GM12864 (cell line): ENCODE data around the gene PLEKHA7.
"Not testable (repeated sequence)": the region's sequence is repeated elsewhere in the genome, so short reads cannot be mapped to it uniquely, and the experiment has no call there.

Experiments used
- DNase-seq: peaks from one replicate; pipeline ENCODE4 v3.0.0-alpha.2; 2011; ENCODE audit warnings: low read depth
- H3K4me3 ChIP-seq: 2 replicates; pipeline ENCODE4 v1.5.1; 2011; ENCODE audit warnings: mild to moderate bottlenecking, low read depth, low read length, control low read depth
- TF ChIP-seq, protein P1 (sequence below): IDR thresholded peaks from 2 replicates; pipeline ENCODE4 v1.5.1; 2011; ENCODE audit warnings: low read depth, mild to moderate bottlenecking, moderate library complexity, low read length, control low read depth, inconsistent platforms; ENCODE audit errors: missing control alignments

Gene PLEKHA7

GRCh38 chr11:17004486-17005148, 9.6 kb downstream of the PLEKHA7 start:
- TF ChIP-seq, protein P1, sequence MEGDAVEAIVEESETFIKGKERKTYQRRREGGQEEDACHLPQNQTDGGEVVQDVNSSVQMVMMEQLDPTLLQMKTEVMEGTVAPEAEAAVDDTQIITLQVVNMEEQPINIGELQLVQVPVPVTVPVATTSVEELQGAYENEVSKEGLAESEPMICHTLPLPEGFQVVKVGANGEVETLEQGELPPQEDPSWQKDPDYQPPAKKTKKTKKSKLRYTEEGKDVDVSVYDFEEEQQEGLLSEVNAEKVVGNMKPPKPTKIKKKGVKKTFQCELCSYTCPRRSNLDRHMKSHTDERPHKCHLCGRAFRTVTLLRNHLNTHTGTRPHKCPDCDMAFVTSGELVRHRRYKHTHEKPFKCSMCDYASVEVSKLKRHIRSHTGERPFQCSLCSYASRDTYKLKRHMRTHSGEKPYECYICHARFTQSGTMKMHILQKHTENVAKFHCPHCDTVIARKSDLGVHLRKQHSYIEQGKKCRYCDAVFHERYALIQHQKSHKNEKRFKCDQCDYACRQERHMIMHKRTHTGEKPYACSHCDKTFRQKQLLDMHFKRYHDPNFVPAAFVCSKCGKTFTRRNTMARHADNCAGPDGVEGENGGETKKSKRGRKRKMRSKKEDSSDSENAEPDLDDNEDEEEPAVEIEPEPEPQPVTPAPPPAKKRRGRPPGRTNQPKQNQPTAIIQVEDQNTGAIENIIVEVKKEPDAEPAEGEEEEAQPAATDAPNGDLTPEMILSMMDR, result no peak
- no peak for DNase-seq
- H3K4me3 ChIP-seq, result no peak overlapping the region

- H3K4me3 ChIP-seq, result no peak overlapping the region
- no peak for DNase-seq
- TF ChIP-seq, protein P1, result no peak
These were observed 10.8 kb downstream of the PLEKHA7 start for GRCh38 chr11:17003426-17003825.

DNA sequence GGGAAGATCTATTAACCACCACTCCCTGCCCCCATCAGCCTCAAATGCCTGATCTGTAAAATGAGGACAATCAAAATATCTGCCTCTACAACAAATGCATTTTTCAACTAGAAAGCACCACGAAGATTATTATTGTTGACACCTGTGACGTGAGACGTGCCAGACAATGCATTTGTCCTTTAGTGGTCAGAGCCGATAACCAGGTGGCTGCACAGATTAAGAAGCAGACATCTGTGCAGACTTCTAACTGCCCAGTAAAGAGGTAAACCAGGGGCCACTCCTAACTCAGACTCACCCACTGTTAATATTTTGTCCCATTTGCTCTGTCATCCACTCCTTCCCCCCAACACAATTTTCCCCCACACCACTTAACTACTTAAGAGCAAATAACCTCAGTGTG, 11.7 kb downstream of the PLEKHA7 start:
- H3K4me3 ChIP-seq, result no peak overlapping the region
- TF ChIP-seq, protein P1, result no peak
- DNase-seq, result no peak

DNA sequence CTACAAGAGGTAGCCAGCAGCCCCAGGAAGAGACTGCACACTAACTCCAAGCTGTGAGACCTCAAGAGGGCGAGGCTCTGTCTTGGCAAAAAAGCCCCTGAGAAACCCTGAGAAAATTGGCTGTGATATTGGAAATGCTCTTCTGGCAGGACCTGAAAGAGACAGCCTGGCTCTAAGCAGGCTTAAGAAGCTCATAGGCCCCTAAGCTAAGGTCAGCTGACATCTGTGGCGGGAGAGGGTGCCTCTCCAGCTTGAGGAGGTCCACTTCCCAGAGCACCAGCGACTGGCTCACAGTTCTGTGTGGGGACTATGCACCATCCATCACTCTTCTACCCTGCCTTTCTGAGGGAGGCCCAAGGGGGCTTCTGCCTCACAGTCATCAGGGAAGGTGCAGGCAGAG, 12.4 kb downstream of the PLEKHA7 start:
- TF ChIP-seq, protein P1, result no peak
- H3K4me3 ChIP-seq, result no peak overlapping the region
- DNase-seq, result no peak

- no peak for DNase-seq
- TF ChIP-seq, protein P1, result no peak
- H3K4me3 ChIP-seq, result no peak overlapping the region
These were observed 13.2 kb downstream of the PLEKHA7 start for GRCh38 chr11:17000987-17001386.

DNA sequence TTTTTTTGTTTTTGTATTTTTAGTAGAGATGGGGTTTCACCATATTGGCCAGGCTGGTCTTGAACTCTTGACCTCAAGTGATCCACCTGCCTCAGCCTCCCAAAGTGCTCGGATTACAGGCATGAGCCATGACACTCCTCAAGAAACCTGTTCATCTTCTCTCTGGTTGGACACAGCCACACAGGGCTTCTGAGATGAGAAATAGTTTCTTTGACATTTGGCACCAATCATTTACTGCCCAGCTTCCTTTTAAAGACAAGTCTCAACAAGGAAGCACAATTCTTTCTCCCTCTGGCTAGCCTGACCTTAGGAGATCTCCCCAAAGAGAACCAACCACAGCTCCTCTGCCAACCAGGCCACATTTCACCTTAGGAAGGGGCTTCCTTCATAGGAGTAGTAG, 14.0 kb downstream of the PLEKHA7 start:
- not testable (repeated sequence) for DNase-seq, H3K4me3 ChIP-seq

- TF ChIP-seq, protein P1, result no peak
These were observed 15.1 kb downstream of the PLEKHA7 start for GRCh38 chr11:16999116-16999515.

More at GRCh38 chr11:16999116-16999515, 15.1 kb downstream of the PLEKHA7 start:
- DNase-seq, result no peak
- no peak overlapping the region for H3K4me3 ChIP-seq
